IMR-90 (cell line): ENCODE data around the gene CFAP45. TPM values are rescaled to one million over a fixed set of nuclear protein-coding genes. Genes with fewer than 3 reads are reported as not detected.

Experiments
- ATAC-seq: fragments of 200-7000 bp; cut with Tn5 transposase; 2 replicates; pipeline ENCODE4 v1.9.1; 2020; ENCODE audit warnings: low read depth, mild to moderate bottlenecking, moderate library complexity
- BruUV-seq: library from RNA; stranded (reverse); fragments of 400-500 nt; replicated peaks from 2 replicates; lab custom pipeline; 2021; lab: Mats Ljungman, UMichigan
- CTCF ChIA-PET: fragments of 300-600 bp; formaldehyde crosslinking; extraction: SDS; loops from one replicate; lab custom pipeline; 2021; ENCODE audit warnings: antibody characterized with exemption; lab: Yijun Ruan, JAX
- POLR2A ChIA-PET: fragments of 300-600 bp; sonication (Branson Sonifier 250); formaldehyde crosslinking; loops from one replicate; lab custom pipeline; 2022; ENCODE audit warnings: antibody characterized with exemption; ENCODE audit not compliant: unreplicated experiment; lab: Charles Lee
- DNase-seq: peaks from one replicate; pipeline ENCODE4 v3.0.0; 2013
- H2AFZ ChIP-seq: replicated peaks from 2 replicates; pipeline ENCODE3; 2013; ENCODE audit warnings: low read length, mild to moderate bottlenecking; ENCODE audit not compliant: poor library complexity
- H2AK5ac ChIP-seq: 2 replicates; pipeline ENCODE4 v1.6.1; 2013; ENCODE audit warnings: low read depth, low read length, inconsistent platforms
- H2AK9ac ChIP-seq: replicated peaks from 2 replicates; pipeline ENCODE3; 2013; ENCODE audit warnings: mild to moderate bottlenecking, low read depth, low read length, moderate library complexity; ENCODE audit not compliant: poor library complexity
- H2BK120ac ChIP-seq: 2 replicates; pipeline ENCODE4 v1.6.1; 2013; ENCODE audit warnings: low read depth, low read length, inconsistent platforms
- H2BK15ac ChIP-seq: 3 replicates; pipeline ENCODE4 v1.6.1; 2013; ENCODE audit warnings: low read depth, low read length, inconsistent platforms
- H2BK20ac ChIP-seq: 2 replicates; pipeline ENCODE4 v1.6.1; 2013; ENCODE audit warnings: low read depth, mild to moderate bottlenecking, inconsistent platforms, low read length, moderate library complexity
- H2BK5ac ChIP-seq: 2 replicates; pipeline ENCODE4 v1.6.1; 2013; ENCODE audit warnings: mild to moderate bottlenecking, low read depth, low read length, inconsistent platforms; ENCODE audit not compliant: poor library complexity, severe bottlenecking
- H3K14ac ChIP-seq: replicated peaks from 2 replicates; pipeline ENCODE4 v1.6.1; 2013; ENCODE audit warnings: low read depth, low read length, inconsistent platforms
- H3K18ac ChIP-seq: 2 replicates; pipeline ENCODE4 v1.6.1; 2013; ENCODE audit warnings: low read depth, low read length, control low read depth
- H3K23ac ChIP-seq: 2 replicates; pipeline ENCODE4 v1.6.1; 2013; ENCODE audit warnings: low read depth, low read length, inconsistent platforms
- H3K27ac ChIP-seq: 2 replicates; pipeline ENCODE4 v1.5.1; 2013; ENCODE audit warnings: mild to moderate bottlenecking, control low read depth, low read length; ENCODE audit not compliant: insufficient read depth
- H3K27me3 ChIP-seq: 2 replicates; pipeline ENCODE4 v1.6.1; 2013; ENCODE audit warnings: low read length; ENCODE audit not compliant: control insufficient read depth, insufficient read depth
- H3K36me3 ChIP-seq: 2 replicates; pipeline ENCODE4 v1.6.1; 2013; ENCODE audit warnings: low read length, mixed read lengths; ENCODE audit not compliant: control insufficient read depth, insufficient read depth
- H3K4ac ChIP-seq: 2 replicates; pipeline ENCODE4 v1.6.1; 2013; ENCODE audit warnings: low read depth, low read length, inconsistent platforms
- H3K4me1 ChIP-seq: 2 replicates; pipeline ENCODE4 v1.6.1; 2013; ENCODE audit warnings: low read length, mixed read lengths; ENCODE audit not compliant: control insufficient read depth, insufficient read depth
- H3K4me2 ChIP-seq: 2 replicates; pipeline ENCODE4 v1.6.1; 2013; ENCODE audit warnings: low read depth, mild to moderate bottlenecking, control low read depth, low read length, moderate library complexity
- H3K4me3 ChIP-seq: 2 replicates; pipeline ENCODE4 v1.5.1; 2013; ENCODE audit warnings: low read depth, mild to moderate bottlenecking, control low read depth, low read length, moderate library complexity; ENCODE audit not compliant: insufficient read depth
- H3K56ac ChIP-seq: 2 replicates; pipeline ENCODE4 v1.6.1; 2013; ENCODE audit warnings: low read length, inconsistent platforms; ENCODE audit not compliant: insufficient read depth; ENCODE audit errors: extremely low read depth
- H3K79me1 ChIP-seq, 2 experiments: 2 replicates each; pipeline ENCODE4 v1.6.1; 2013; ENCODE audit warnings: low read length in 2 of 2, inconsistent platforms in 1 of 2, low read depth in 1 of 2
- H3K9ac ChIP-seq: 2 replicates; pipeline ENCODE4 v1.6.1; 2013; ENCODE audit warnings: low read depth, low read length, control low read depth
- H3K9me1 ChIP-seq: 2 replicates; pipeline ENCODE4 v1.6.1; 2013; ENCODE audit warnings: low read length, inconsistent platforms; ENCODE audit not compliant: insufficient read depth
- H3K9me3 ChIP-seq: 2 replicates; pipeline ENCODE4 v1.6.1; 2013; ENCODE audit warnings: low read length; ENCODE audit not compliant: control insufficient read depth, insufficient read depth
- H4K20me1 ChIP-seq: 2 replicates; pipeline ENCODE4 v1.6.1; 2013; ENCODE audit warnings: low read length, inconsistent platforms; ENCODE audit not compliant: insufficient read depth
- H4K5ac ChIP-seq: 2 replicates; pipeline ENCODE4 v1.6.1; 2013; ENCODE audit warnings: mild to moderate bottlenecking, low read depth, low read length, control low read depth
- H4K8ac ChIP-seq, 2 experiments: 2 replicates each; pipeline ENCODE4 v1.6.1; 2013; ENCODE audit warnings: low read depth in 2 of 2, low read length in 2 of 2, control low read depth in 1 of 2, inconsistent platforms in 1 of 2
- H4K91ac ChIP-seq: 2 replicates; pipeline ENCODE4 v1.6.1; 2013; ENCODE audit warnings: low read depth, low read length, inconsistent platforms; ENCODE audit not compliant: insufficient read depth
- BHLHE40 ChIP-seq: fragments of 150-350 bp; IDR thresholded peaks from 2 replicates; pipeline ENCODE4 v1.6.1; 2016; ENCODE audit warnings: mild to moderate bottlenecking, low read depth, low read length
- CHD1 ChIP-seq: IDR thresholded peaks from 2 replicates; pipeline ENCODE4 v1.6.1; 2012; ENCODE audit warnings: low read depth, low read length, improper control_type of control experiment
- FOS ChIP-seq: fragments of 150-350 bp; IDR thresholded peaks from 2 replicates; pipeline ENCODE4 v1.6.1; 2016; ENCODE audit warnings: low read depth, low read length
- MAFK ChIP-seq: IDR thresholded peaks from 2 replicates; pipeline ENCODE4 v1.6.1; 2012; ENCODE audit warnings: low read depth, low read length, improper control_type of control experiment
- MAZ ChIP-seq: IDR thresholded peaks from 2 replicates; pipeline ENCODE4 v1.6.1; 2012; ENCODE audit warnings: low read depth, mild to moderate bottlenecking, low read length, improper control_type of control experiment, moderate library complexity, borderline replicate concordance
- MXI1 ChIP-seq: IDR thresholded peaks from 2 replicates; pipeline ENCODE4 v1.6.1; 2012; ENCODE audit warnings: low read depth, mild to moderate bottlenecking, low read length, moderate library complexity, borderline replicate concordance
- NFE2L2 ChIP-seq: fragments of 150-350 bp; IDR thresholded peaks from 2 replicates; pipeline ENCODE4 v1.6.1; 2016; ENCODE audit warnings: low read depth, mild to moderate bottlenecking, low read length
- POLR2A ChIP-seq: IDR thresholded peaks from 2 replicates; pipeline ENCODE4 v1.6.1; 2012; ENCODE audit warnings: mild to moderate bottlenecking, low read depth, low read length
- RAD21 ChIP-seq: IDR thresholded peaks from 2 replicates; pipeline ENCODE4 v1.6.1; 2012; ENCODE audit warnings: low read length, improper control_type of control experiment
- RCOR1 ChIP-seq: IDR thresholded peaks from 2 replicates; pipeline ENCODE4 v1.6.1; 2012; ENCODE audit warnings: mild to moderate bottlenecking, low read length, improper control_type of control experiment; ENCODE audit not compliant: insufficient replicate concordance
- RFX5 ChIP-seq: IDR thresholded peaks from 2 replicates; pipeline ENCODE4 v1.8.0; 2012; ENCODE audit warnings: low read depth, mild to moderate bottlenecking, low read length, moderate library complexity
- SMC3 ChIP-seq: fragments of 150-350 bp; IDR thresholded peaks from 2 replicates; pipeline ENCODE4 v1.6.1; 2016; ENCODE audit warnings: low read depth, mild to moderate bottlenecking, antibody characterized with exemption, low read length, moderate library complexity
- WGBS, 2 experiments: methylation state at CpG; one replicate each; pipeline versions ENCODE4 v1.1.5 to v1.1.7; 2013; ENCODE audit warnings: missing lambda C conversion rate in 2 of 2; ENCODE audit not compliant: insufficient read length in 1 of 2; ENCODE audit errors: extremely low coverage in 2 of 2; 5-methylcytosine and 5-hydroxymethylcytosine counted together
- dilution Hi-C: fragments of 300-500 bp; cut with HindIII; formaldehyde crosslinking; loops from one replicate; pipeline ENCODE4 v1.14.3; 2018; ENCODE audit warnings: low sequenced_read_pairs; ENCODE audit not compliant: unreplicated experiment
- in situ Hi-C: fragments of 300-500 bp; cut with MboI; formaldehyde crosslinking; loops from 3 replicates; pipeline ENCODE4 v1.14.3; 2019; ENCODE audit warnings: low sequenced_read_pairs, inconsistent platforms, mixed read lengths
- intact Hi-C: fragments of 100-400 bp; cut with micrococcal nuclease; formaldehyde crosslinking; loops from 2 replicates; pipeline ENCODE4 v1.10.0; 2022
- polyA plus RNA-seq, 3 experiments: library from polyadenylated mRNA; depleted of rRNA; stranded (reverse); fragments of >200 nt; gene quantifications; 2 replicates each; pipeline ENCODE4 v1.2.3, GENCODE V29; 2012; ENCODE audit warnings: low replicate concordance in 1 of 3
- total RNA-seq: library from RNA; depleted of rRNA; stranded (reverse); fragments of >200 nt; gene quantifications from 2 replicates; pipeline ENCODE4 v1.2.3, GENCODE V29; 2012
- TF ChIP-seq, protein P1 (sequence below): fragments of 150-350 bp; IDR thresholded peaks from 2 replicates; pipeline ENCODE4 v1.6.1; 2017; ENCODE audit warnings: mild to moderate bottlenecking, antibody characterized with exemption, low read length, low read depth
- TF ChIP-seq, protein P2 (sequence below): conservative IDR thresholded peaks from 2 replicates; pipeline ENCODE4 v1.5.1; 2012; ENCODE audit warnings: mild to moderate bottlenecking, low read depth, low read length, improper control_type of control experiment
- TF ChIP-seq, protein P3 (sequence below): fragments of 150-350 bp; IDR thresholded peaks from 2 replicates; pipeline ENCODE4 v1.6.1; 2016; ENCODE audit warnings: low read depth, mild to moderate bottlenecking, low read length, moderate library complexity, borderline replicate concordance

CFAP45 gene
- total and polyA plus RNA-seq, 2 of the 4 experiments (the other 2 are of a cell fraction): 0.51 to 0.72 TPM

DNA sequence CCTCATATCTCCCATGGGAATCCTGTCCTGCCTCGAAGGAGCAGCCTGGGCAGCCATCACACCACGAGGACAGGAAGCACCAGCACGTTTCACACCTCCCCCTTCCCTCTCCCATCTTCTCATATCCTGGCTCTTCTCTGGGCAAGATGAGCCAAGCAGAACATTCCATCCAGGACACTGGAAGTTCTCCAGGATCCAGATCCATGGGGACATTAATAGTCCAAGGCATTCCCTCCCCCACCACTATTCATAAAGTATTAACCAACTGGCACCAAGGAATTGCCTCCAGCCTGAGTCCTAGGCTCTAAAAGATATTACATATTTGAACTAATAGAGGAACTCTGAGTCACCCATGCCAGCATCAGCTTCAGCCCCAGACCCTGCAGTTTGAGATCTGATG is 64.6 kb downstream of the CFAP45 start:
- H2BK20ac ChIP-seq: no peak overlapping the region

More for the DNA sequence above, 64.6 kb downstream of the CFAP45 start:
- ChIA-PET POLR2A (no interaction called here), CTCF (no interaction called here)
- no peak overlapping the region for H3K4me3 ChIP-seq
- WGBS, 2 experiments: 63% methylated on average over 1 of the region's 3 CpGs; no CpG with 5 or more reads in 1 of the 2 experiments
- dilution Hi-C loops: no loop called here
- no peaks in the 10 kb centered on the region for H3K36me3 ChIP-seq
- no peak overlapping the region for H2AK5ac ChIP-seq
- no peak overlapping the region for H3K4ac ChIP-seq
- no peak for DNase-seq
- no peak overlapping the region for H2BK15ac ChIP-seq
- H3K14ac ChIP-seq: no peak overlapping the region
- peaks cover under 1% of the 10 kb centered on the region for H3K4me1 ChIP-seq
- no peak overlapping the region for H2BK5ac ChIP-seq
- no peak overlapping the region for H3K18ac ChIP-seq
- H3K79me1 ChIP-seq: no peaks in the 10 kb centered on the region
- no peak overlapping the region for H2AK9ac ChIP-seq
- in situ Hi-C loops: no loop called here
- peaks cover 2% of the 10 kb centered on the region; the same call in 1 of the 2 replicates for H3K9me1 ChIP-seq
- intact Hi-C loops: loop anchor here (10.0 kb wide), 1 partner anchor 1549 kb away; no protein-coding TSS in a partner anchor
- H3K9me3 ChIP-seq: no peaks in the 10 kb centered on the region
- H3K23ac ChIP-seq: no peak overlapping the region
- no peak overlapping the region for H3K9ac ChIP-seq
- no peak overlapping the region for H2AFZ ChIP-seq
- H3K27me3 ChIP-seq: no peaks in the 10 kb centered on the region
- no peaks in the 10 kb centered on the region for H4K20me1 ChIP-seq
- H3K27ac ChIP-seq: no peak overlapping the region
- H2BK120ac ChIP-seq: no peak overlapping the region
- no peak overlapping the region for H4K8ac ChIP-seq
- no TSS peak for BruUV-seq
- H3K56ac ChIP-seq: no peak overlapping the region
- H4K91ac ChIP-seq: no peak overlapping the region
- no peak overlapping the region for H4K5ac ChIP-seq
- no peak for ATAC-seq
- H3K4me2 ChIP-seq: no peak overlapping the region
- TF ChIP-seq MAZ (no peak), NFE2L2 (no peak), RAD21 (no peak), BHLHE40 (no peak), RCOR1 (no peak), SMC3 (no peak), MXI1 (no peak), CHD1 (no peak), FOS (no peak), MAFK (no peak), POLR2A (no peak), RFX5 (no peak)
- TF ChIP-seq, protein P1, sequence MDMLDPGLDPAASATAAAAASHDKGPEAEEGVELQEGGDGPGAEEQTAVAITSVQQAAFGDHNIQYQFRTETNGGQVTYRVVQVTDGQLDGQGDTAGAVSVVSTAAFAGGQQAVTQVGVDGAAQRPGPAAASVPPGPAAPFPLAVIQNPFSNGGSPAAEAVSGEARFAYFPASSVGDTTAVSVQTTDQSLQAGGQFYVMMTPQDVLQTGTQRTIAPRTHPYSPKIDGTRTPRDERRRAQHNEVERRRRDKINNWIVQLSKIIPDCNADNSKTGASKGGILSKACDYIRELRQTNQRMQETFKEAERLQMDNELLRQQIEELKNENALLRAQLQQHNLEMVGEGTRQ: no peak
- TF ChIP-seq, protein P2, sequence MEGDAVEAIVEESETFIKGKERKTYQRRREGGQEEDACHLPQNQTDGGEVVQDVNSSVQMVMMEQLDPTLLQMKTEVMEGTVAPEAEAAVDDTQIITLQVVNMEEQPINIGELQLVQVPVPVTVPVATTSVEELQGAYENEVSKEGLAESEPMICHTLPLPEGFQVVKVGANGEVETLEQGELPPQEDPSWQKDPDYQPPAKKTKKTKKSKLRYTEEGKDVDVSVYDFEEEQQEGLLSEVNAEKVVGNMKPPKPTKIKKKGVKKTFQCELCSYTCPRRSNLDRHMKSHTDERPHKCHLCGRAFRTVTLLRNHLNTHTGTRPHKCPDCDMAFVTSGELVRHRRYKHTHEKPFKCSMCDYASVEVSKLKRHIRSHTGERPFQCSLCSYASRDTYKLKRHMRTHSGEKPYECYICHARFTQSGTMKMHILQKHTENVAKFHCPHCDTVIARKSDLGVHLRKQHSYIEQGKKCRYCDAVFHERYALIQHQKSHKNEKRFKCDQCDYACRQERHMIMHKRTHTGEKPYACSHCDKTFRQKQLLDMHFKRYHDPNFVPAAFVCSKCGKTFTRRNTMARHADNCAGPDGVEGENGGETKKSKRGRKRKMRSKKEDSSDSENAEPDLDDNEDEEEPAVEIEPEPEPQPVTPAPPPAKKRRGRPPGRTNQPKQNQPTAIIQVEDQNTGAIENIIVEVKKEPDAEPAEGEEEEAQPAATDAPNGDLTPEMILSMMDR: no peak
- TF ChIP-seq, protein P3, sequence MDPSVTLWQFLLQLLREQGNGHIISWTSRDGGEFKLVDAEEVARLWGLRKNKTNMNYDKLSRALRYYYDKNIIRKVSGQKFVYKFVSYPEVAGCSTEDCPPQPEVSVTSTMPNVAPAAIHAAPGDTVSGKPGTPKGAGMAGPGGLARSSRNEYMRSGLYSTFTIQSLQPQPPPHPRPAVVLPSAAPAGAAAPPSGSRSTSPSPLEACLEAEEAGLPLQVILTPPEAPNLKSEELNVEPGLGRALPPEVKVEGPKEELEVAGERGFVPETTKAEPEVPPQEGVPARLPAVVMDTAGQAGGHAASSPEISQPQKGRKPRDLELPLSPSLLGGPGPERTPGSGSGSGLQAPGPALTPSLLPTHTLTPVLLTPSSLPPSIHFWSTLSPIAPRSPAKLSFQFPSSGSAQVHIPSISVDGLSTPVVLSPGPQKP: no peak
